HepG2 (cell line): Measurements from ENCODE around the gene EXOC3L4. TPM values are rescaled to one million over a fixed set of nuclear protein-coding genes. Genes with fewer than 3 reads are reported as not detected.

Experiments
- BORCS8-MEF2B ChIP-seq: sonication (generic); formaldehyde crosslinking; IDR thresholded peaks from 2 replicates; pipeline ENCODE4 v1.8.0; 2022; ENCODE audit warnings: mild to moderate bottlenecking, missing genetic modification reagents
- GATAD2A ChIP-seq: IDR thresholded peaks from 2 replicates; pipeline ENCODE4 v1.6.1; 2016
- HNRNPLL ChIP-seq: fragments of 200-400 bp; formaldehyde crosslinking; IDR thresholded peaks from 2 replicates; pipeline ENCODE4 v1.6.1; 2017; ENCODE audit warnings: mild to moderate bottlenecking, low read depth, low read length; ENCODE audit not compliant: poor library complexity, severe bottlenecking
- MIER3 ChIP-seq: IDR thresholded peaks from 2 replicates; pipeline ENCODE4 v1.6.1; 2016; ENCODE audit warnings: missing compliant biosample characterization, borderline replicate concordance
- MYC ChIP-seq: sonication (generic); formaldehyde crosslinking; IDR thresholded peaks from 2 replicates; pipeline ENCODE4 v1.9.0; 2021; ENCODE audit warnings: missing genetic modification reagents, borderline replicate concordance
- NONO ChIP-seq, 2 experiments: fragments of 450-650 bp in 1 of 2; sonication (generic) in 1 of 2; formaldehyde crosslinking in 1 of 2; IDR thresholded peaks in 1 of 2; conservative IDR thresholded peaks in 1 of 2; 2 replicates each; pipeline versions ENCODE4 v1.6.1 to v1.8.0; 2017 to 2022; ENCODE audit warnings: mild to moderate bottlenecking in 1 of 2, missing genetic modification reagents in 1 of 2, moderate library complexity in 1 of 2
- NR2F1 ChIP-seq, 2 experiments: fragments of 450-650 bp in 1 of 2; formaldehyde crosslinking in 1 of 2; IDR thresholded peaks; 2 replicates each; pipeline versions ENCODE4 v1.5.0 to v1.6.1; 2016 to 2020; ENCODE audit warnings: mild to moderate bottlenecking in 1 of 2, missing compliant biosample characterization in 1 of 2, missing genetic modification reagents in 1 of 2, moderate library complexity in 1 of 2
- PAF1 ChIP-seq: IDR thresholded peaks from 2 replicates; pipeline ENCODE4 v1.6.1; 2016; ENCODE audit warnings: missing genetic modification reagents, missing compliant biosample characterization
- POLR2AphosphoS2 ChIP-seq: IDR thresholded peaks from 2 replicates; pipeline ENCODE4 v1.6.1; 2011; ENCODE audit warnings: low read depth, low read length, improper control_type of control experiment
- RARA ChIP-seq: IDR thresholded peaks from 2 replicates; pipeline ENCODE4 v1.6.1; 2016; ENCODE audit warnings: missing genetic modification reagents, missing compliant biosample characterization
- SMAD9 ChIP-seq: sonication (generic); formaldehyde crosslinking; IDR thresholded peaks from 2 replicates; pipeline ENCODE4 v1.5.1; 2020; ENCODE audit warnings: mild to moderate bottlenecking, missing genetic modification reagents
- SMARCC2 ChIP-seq: fragments of 450-650 bp; IDR thresholded peaks from 2 replicates; pipeline ENCODE4 v1.6.1; 2017; ENCODE audit warnings: antibody characterized with exemption, mild to moderate bottlenecking
- TOPORS ChIP-seq: sonication (generic); formaldehyde crosslinking; IDR thresholded peaks from 2 replicates; pipeline ENCODE4 v1.8.0; 2023; ENCODE audit warnings: mild to moderate bottlenecking, missing genetic modification reagents
- ZMYM4 ChIP-seq: sonication (generic); formaldehyde crosslinking; IDR thresholded peaks from 2 replicates; pipeline ENCODE4 v1.8.1; 2023; ENCODE audit warnings: mild to moderate bottlenecking, missing genetic modification reagents
- ZNF160 ChIP-seq: sonication (generic); formaldehyde crosslinking; IDR thresholded peaks from 2 replicates; pipeline ENCODE4 v1.8.0; 2022; ENCODE audit warnings: mild to moderate bottlenecking, inconsistent platforms, missing genetic modification reagents
- ZNF17 ChIP-seq: sonication (generic); formaldehyde crosslinking; IDR thresholded peaks from 2 replicates; pipeline ENCODE4 v1.5.0; 2020; ENCODE audit warnings: mild to moderate bottlenecking, missing genetic modification reagents
- ZNF550 ChIP-seq: sonication (generic); formaldehyde crosslinking; IDR thresholded peaks from 2 replicates; pipeline ENCODE4 v1.4.0; 2020; ENCODE audit warnings: mild to moderate bottlenecking, missing genetic modification reagents, borderline replicate concordance
- ZNF557 ChIP-seq: sonication (generic); formaldehyde crosslinking; IDR thresholded peaks from 2 replicates; pipeline ENCODE4 v1.4.0; 2020; ENCODE audit warnings: missing genetic modification reagents
- ZNF776 ChIP-seq: sonication (generic); formaldehyde crosslinking; IDR thresholded peaks from 2 replicates; pipeline ENCODE4 v1.4.0; 2020; ENCODE audit warnings: mild to moderate bottlenecking, missing genetic modification reagents
- ZNF891 ChIP-seq: sonication (generic); formaldehyde crosslinking; IDR thresholded peaks from 2 replicates; pipeline ENCODE4 v1.5.0; 2020; ENCODE audit warnings: mild to moderate bottlenecking, missing genetic modification reagents
- polyA plus RNA-seq, 8 experiments: library from polyadenylated mRNA; depleted of rRNA in 3 of 8; stranded (reverse) in 7 of 8; unstranded in 1 of 8; fragments of >200 nt; fragmentation: Illumina TruSeq in 4 of 8; extraction: Trizol in 4 of 8; gene quantifications; 2 replicates each; pipeline versions ENCODE4 v1.2.1 to v1.2.3, GENCODE V29; 2011 to 2016; ENCODE audit warnings: low read depth in 4 of 8, missing spikeins in 1 of 8, mixed read lengths in 1 of 8; ENCODE audit not compliant: insufficient read depth in 1 of 8
- total RNA-seq, 5 experiments: library from RNA; depleted of rRNA; stranded (reverse); fragments of >200 nt; fragmentation: Illumina TruSeq; extraction: Trizol; gene quantifications; 2 replicates each; pipeline ENCODE4 v1.2.3, GENCODE V29; 2016; ENCODE audit warnings: low read depth in 1 of 5
- TF ChIP-seq, protein P1 (sequence below): sonication (generic); formaldehyde crosslinking; conservative IDR thresholded peaks from 2 replicates; pipeline ENCODE4 v1.8.0; 2022; ENCODE audit warnings: mild to moderate bottlenecking, moderate library complexity, missing genetic modification reagents
- TF ChIP-seq, protein P2 (sequence below): sonication (generic); formaldehyde crosslinking; IDR thresholded peaks from 2 replicates; pipeline ENCODE4 v1.9.0; 2021; ENCODE audit warnings: missing genetic modification reagents, borderline replicate concordance
- TF ChIP-seq, protein P3 (sequence below): sonication (generic); formaldehyde crosslinking; IDR thresholded peaks from 2 replicates; pipeline ENCODE4 v1.8.0; 2022; ENCODE audit warnings: mild to moderate bottlenecking, missing genetic modification reagents, moderate library complexity
- TF ChIP-seq, protein P4 (sequence below): IDR thresholded peaks from 2 replicates; pipeline ENCODE4 v1.6.1; 2016

Gene EXOC3L4
- total and polyA plus RNA-seq, 2 of the 13 experiments (the other 11 are each of a cell fraction or from before 2014, with no cell fraction given) = 11.8 to 27.0 TPM

DNA sequence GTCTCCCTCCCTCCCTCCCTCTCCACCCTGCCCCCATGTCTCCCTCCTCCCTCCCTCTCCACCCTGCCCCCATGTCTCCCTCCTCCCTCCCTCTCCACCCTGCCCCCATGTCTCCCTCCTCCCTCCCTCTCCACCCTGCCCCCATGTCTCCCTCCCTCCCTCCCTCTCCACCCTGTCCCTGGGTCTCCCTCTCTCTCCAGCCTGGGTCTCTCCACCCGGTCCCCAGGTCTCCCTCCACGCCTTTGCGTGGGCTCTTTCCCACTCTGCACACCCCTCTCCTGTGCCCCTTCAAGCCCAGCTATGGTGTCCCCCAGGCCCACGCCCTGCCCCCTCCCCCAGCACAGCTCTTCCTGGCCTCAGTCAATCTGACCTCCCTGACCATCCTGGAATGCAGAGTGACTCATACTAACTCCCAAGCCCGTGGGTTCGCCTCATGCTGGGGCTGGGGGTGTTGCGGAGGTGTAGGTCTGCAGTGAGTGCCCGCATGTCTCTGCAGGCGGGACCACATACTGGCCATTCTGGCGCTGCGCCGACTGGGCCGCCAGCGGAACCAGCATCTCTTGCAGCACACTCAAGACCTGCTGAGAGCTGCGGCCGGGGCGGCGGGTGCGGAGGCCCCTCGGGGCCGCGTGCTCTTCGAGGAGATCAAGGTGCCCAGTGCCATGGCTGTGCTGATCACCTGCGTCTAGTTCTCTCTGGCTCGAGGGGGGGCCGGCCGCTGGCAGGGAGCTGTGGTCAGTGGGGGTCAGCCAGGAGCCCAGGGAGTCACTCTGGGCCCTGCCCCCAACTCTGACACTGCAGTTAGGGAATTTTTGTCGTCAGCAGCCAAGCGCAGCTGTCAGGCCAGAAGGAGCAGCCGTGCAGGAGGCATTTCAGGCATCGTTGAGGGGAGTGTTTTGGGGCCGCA lies 15.3 kb downstream of the EXOC3L4 start (continued):
- TF ChIP-seq, protein P1, sequence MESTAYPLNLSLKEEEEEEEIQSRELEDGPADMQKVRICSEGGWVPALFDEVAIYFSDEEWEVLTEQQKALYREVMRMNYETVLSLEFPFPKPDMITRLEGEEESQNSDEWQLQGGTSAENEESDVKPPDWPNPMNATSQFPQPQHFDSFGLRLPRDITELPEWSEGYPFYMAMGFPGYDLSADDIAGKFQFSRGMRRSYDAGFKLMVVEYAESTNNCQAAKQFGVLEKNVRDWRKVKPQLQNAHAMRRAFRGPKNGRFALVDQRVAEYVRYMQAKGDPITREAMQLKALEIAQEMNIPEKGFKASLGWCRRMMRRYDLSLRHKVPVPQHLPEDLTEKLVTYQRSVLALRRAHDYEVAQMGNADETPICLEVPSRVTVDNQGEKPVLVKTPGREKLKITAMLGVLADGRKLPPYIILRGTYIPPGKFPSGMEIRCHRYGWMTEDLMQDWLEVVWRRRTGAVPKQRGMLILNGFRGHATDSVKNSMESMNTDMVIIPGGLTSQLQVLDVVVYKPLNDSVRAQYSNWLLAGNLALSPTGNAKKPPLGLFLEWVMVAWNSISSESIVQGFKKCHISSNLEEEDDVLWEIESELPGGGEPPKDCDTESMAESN (CRISPR knock-in tag) = no peak
- TF ChIP-seq ZNF160 (CRISPR knock-in tag) (no peak), ZNF557 (CRISPR knock-in tag) (no peak), MYC (CRISPR knock-in tag) (peak; percentile 34; the same call in 1 of the 2 replicates), RARA (peak; percentile 77), ZMYM4 (CRISPR knock-in tag) (no peak), BORCS8-MEF2B (CRISPR knock-in tag) (no peak), NONO (IDR thresholded peaks at IDR 0.05) (no peak), NONO (CRISPR knock-in tag; conservative IDR thresholded peaks at IDR 0.05) (no peak), GATAD2A (CRISPR knock-in tag) (no peak; the same call in 1 of the 2 replicates), ZNF776 (CRISPR knock-in tag) (no peak), HNRNPLL (peak; percentile 15), ZNF891 (CRISPR knock-in tag) (no peak), PAF1 (CRISPR knock-in tag) (0 out of 2 replicates have a peak, but pooled peaks have one; percentile 40), ZNF17 (CRISPR knock-in tag) (no peak), NR2F1 (CRISPR knock-in tag; IDR thresholded peaks at IDR 0.05) (peak; percentile 73 to 82), SMAD9 (CRISPR knock-in tag) (no peak), TOPORS (CRISPR knock-in tag) (no peak), MIER3 (CRISPR knock-in tag) (no peak), ZNF550 (no peak), SMARCC2 (no peak), POLR2AphosphoS2 (no peak)
- TF ChIP-seq, protein P2, sequence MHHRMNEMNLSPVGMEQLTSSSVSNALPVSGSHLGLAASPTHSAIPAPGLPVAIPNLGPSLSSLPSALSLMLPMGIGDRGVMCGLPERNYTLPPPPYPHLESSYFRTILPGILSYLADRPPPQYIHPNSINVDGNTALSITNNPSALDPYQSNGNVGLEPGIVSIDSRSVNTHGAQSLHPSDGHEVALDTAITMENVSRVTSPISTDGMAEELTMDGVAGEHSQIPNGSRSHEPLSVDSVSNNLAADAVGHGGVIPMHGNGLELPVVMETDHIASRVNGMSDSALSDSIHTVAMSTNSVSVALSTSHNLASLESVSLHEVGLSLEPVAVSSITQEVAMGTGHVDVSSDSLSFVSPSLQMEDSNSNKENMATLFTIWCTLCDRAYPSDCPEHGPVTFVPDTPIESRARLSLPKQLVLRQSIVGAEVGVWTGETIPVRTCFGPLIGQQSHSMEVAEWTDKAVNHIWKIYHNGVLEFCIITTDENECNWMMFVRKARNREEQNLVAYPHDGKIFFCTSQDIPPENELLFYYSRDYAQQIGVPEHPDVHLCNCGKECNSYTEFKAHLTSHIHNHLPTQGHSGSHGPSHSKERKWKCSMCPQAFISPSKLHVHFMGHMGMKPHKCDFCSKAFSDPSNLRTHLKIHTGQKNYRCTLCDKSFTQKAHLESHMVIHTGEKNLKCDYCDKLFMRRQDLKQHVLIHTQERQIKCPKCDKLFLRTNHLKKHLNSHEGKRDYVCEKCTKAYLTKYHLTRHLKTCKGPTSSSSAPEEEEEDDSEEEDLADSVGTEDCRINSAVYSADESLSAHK (CRISPR knock-in tag) = no peak
- TF ChIP-seq, protein P3, sequence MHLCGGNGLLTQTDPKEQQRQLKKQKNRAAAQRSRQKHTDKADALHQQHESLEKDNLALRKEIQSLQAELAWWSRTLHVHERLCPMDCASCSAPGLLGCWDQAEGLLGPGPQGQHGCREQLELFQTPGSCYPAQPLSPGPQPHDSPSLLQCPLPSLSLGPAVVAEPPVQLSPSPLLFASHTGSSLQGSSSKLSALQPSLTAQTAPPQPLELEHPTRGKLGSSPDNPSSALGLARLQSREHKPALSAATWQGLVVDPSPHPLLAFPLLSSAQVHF (CRISPR knock-in tag) = no peak
- TF ChIP-seq, protein P4, sequence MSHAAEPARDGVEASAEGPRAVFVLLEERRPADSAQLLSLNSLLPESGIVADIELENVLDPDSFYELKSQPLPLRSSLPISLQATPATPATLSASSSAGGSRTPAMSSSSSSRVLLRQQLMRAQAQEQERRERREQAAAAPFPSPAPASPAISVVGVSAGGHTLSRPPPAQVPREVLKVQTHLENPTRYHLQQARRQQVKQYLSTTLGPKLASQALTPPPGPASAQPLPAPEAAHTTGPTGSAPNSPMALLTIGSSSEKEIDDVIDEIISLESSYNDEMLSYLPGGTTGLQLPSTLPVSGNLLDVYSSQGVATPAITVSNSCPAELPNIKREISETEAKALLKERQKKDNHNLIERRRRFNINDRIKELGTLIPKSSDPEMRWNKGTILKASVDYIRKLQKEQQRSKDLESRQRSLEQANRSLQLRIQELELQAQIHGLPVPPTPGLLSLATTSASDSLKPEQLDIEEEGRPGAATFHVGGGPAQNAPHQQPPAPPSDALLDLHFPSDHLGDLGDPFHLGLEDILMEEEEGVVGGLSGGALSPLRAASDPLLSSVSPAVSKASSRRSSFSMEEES (CRISPR knock-in tag) = no peak
